GM13976 (cell line): ENCODE data around the gene RDM1.

Source experiments
- DNase-seq: peaks from one replicate; pipeline ENCODE4 v3.0.0; 2012; ENCODE audit warnings: low spot score
- CTCF ChIP-seq: IDR thresholded peaks from 2 replicates; pipeline ENCODE4 v1.5.1; 2012; ENCODE audit warnings: borderline replicate concordance, mild to moderate bottlenecking; ENCODE audit not compliant: insufficient read depth; ENCODE audit errors: extremely low read depth, missing control alignments, control extremely low read depth
- in situ Hi-C: fragments of 300-500 bp; cut with MboI; formaldehyde crosslinking; loops from one replicate; pipeline ENCODE4 v1.12.0; 2022; ENCODE audit warnings: low sequenced_read_pairs, mixed read lengths, inconsistent platforms; ENCODE audit not compliant: unreplicated experiment

RDM1 gene

GRCh38 chr17:35875800-35876139 lies 54.8 kb downstream of the RDM1 start:
- DNase-seq, result no peak
- in situ Hi-C loops, result no loop called here
- no peak for TF ChIP-seq CTCF

GRCh38 chr17:35875072-35875799 lies 55.3 kb downstream of the RDM1 start:
- no peak for TF ChIP-seq CTCF
- DNase-seq, result peak; percentile 45
- in situ Hi-C loops, result no loop called here

- TF ChIP-seq CTCF, result no peak
- in situ Hi-C loops, result no loop called here
- DNase-seq, result no peak
Measured at GRCh38 chr17:35872196-35872980, 58.2 kb downstream of the RDM1 start.

- no peak for TF ChIP-seq CTCF
- in situ Hi-C loops, result no loop called here
- DNase-seq, result no peak
Measured at GRCh38 chr17:35870906-35871819, 59.4 kb downstream of the RDM1 start.

- in situ Hi-C loops, result no loop called here
- no peak for DNase-seq
- TF ChIP-seq CTCF, result no peak
Measured at GRCh38 chr17:35868737-35869136, 61.8 kb downstream of the RDM1 start, which contains the start of gene HEATR9. TSS of gene HEATR9 (minus strand) at chr17:35868891. CDS start at chr17:35868742, 149 bp downstream.
